GM12892 (cell line): Measurements from ENCODE around the gene SLC7A4.

Experiments
- POLR2A ChIP-seq: IDR thresholded peaks from 2 replicates; pipeline ENCODE4 v1.6.1; 2011; ENCODE audit warnings: low read depth, low read length, control low read depth
- POLR2AphosphoS5 ChIP-seq: IDR thresholded peaks from 2 replicates; pipeline ENCODE4 v1.6.1; 2011; ENCODE audit warnings: low read depth, low read length, control low read depth
- TAF1 ChIP-seq: IDR thresholded peaks from 2 replicates; pipeline ENCODE4 v1.6.1; 2011; ENCODE audit warnings: low read depth, mild to moderate bottlenecking, control low read depth, low read length, borderline replicate concordance

- no peak for TF ChIP-seq POLR2AphosphoS5
- TF ChIP-seq POLR2A, result no peak
- TF ChIP-seq TAF1, result no peak
Observed at GRCh38 chr22:21029486-21030025, 2.8 kb downstream of the SLC7A4 start.
